Panc1 (cell line): ENCODE measurements around the gene APOC3. TPM values are rescaled to one million over a fixed set of nuclear protein-coding genes. Genes with fewer than 3 reads are reported as not detected.

Experiments
- ATAC-seq: fragments of 200-7000 bp; cut with Tn5 transposase; 2 replicates; pipeline ENCODE4 v1.9.1; 2020; ENCODE audit warnings: mild to moderate bottlenecking, moderate library complexity
- BruUV-seq: library from RNA; stranded (reverse); fragments of 400-500 nt; replicated peaks from 2 replicates; lab custom pipeline; 2021; lab: Mats Ljungman, UMichigan
- CTCF ChIA-PET: fragments of 300-600 bp; sonication (Branson Sonifier 250); formaldehyde crosslinking; loops from one replicate; lab custom pipeline; 2022; ENCODE audit warnings: antibody characterized with exemption; lab: Charles Lee
- POLR2A ChIA-PET: fragments of 300-600 bp; sonication (Branson Sonifier 250); formaldehyde crosslinking; loops from one replicate; lab custom pipeline; 2022; ENCODE audit warnings: antibody characterized with exemption; lab: Charles Lee
- DNase-seq: peaks from one replicate; pipeline ENCODE4 v3.0.0-alpha.2; 2010; ENCODE audit warnings: low read depth, low spot score
- H3K27ac ChIP-seq: 2 replicates; pipeline ENCODE4 v1.5.1; 2011; ENCODE audit warnings: mild to moderate bottlenecking, low read length, inconsistent platforms
- H3K27me3 ChIP-seq: fragments of 200-500 bp; sonication (Bioruptor generic); 2 replicates; pipeline ENCODE4 v1.6.0; 2014; ENCODE audit warnings: low read length, inconsistent platforms; ENCODE audit not compliant: control insufficient read depth, insufficient read depth
- H3K36me3 ChIP-seq: fragments of 200-500 bp; sonication (Bioruptor generic); 2 replicates; pipeline ENCODE4 v1.5.1; 2014; ENCODE audit warnings: inconsistent platforms, mild to moderate bottlenecking, low read length, moderate library complexity; ENCODE audit not compliant: control insufficient read depth, insufficient read depth
- H3K4me1 ChIP-seq: 2 replicates; pipeline ENCODE4 v1.5.1; 2011; ENCODE audit warnings: inconsistent platforms, mild to moderate bottlenecking, low read length, moderate library complexity; ENCODE audit not compliant: control insufficient read depth, insufficient read depth
- H3K4me3 ChIP-seq, 2 experiments: 2 replicates each; pipeline ENCODE4 v1.5.1; 2011 to 2012; ENCODE audit warnings: low read depth in 2 of 2, low read length in 2 of 2, mild to moderate bottlenecking in 2 of 2, inconsistent platforms in 1 of 2, moderate library complexity in 1 of 2
- H3K9me3 ChIP-seq: fragments of 200-500 bp; sonication (Bioruptor generic); 2 replicates; pipeline ENCODE4 v1.5.1; 2014; ENCODE audit warnings: low read depth, mild to moderate bottlenecking, inconsistent platforms, low read length, moderate library complexity; ENCODE audit not compliant: control insufficient read depth, insufficient read depth
- POLR2AphosphoS5 ChIP-seq: IDR thresholded peaks from 2 replicates; pipeline ENCODE4 v1.6.1; 2012; ENCODE audit warnings: mild to moderate bottlenecking, low read depth, low read length, moderate library complexity
- SIN3A ChIP-seq: IDR thresholded peaks from 2 replicates; pipeline ENCODE4 v1.6.1; 2012; ENCODE audit warnings: low read depth, mild to moderate bottlenecking, low read length, moderate library complexity, borderline replicate concordance; ENCODE audit not compliant: insufficient read depth
- TCF7L2 ChIP-seq: IDR thresholded peaks from 2 replicates; pipeline ENCODE4 v1.6.1; 2011; ENCODE audit warnings: mild to moderate bottlenecking, low read depth, low read length, inconsistent platforms
- in situ Hi-C: cut with HindIII; loops from 2 replicates; pipeline ENCODE4 v1.10.0; 2016; ENCODE audit warnings: low sequenced_read_pairs, low pct_unique_long_range_greater_than_20kb
- intact Hi-C: fragments of 100-400 bp; cut with micrococcal nuclease; formaldehyde crosslinking; loops from one replicate; pipeline ENCODE4 v1.10.0; 2022; ENCODE audit not compliant: unreplicated experiment
- total RNA-seq: library from RNA; stranded (reverse); gene quantifications from one replicate; pipeline ENCODE4 v1.2.1, GENCODE V29; 2021; ENCODE audit not compliant: unreplicated experiment
- TF ChIP-seq, protein P1 (sequence below): fragments of 450-650 bp; IDR thresholded peaks from 2 replicates; pipeline ENCODE4 v1.5.1; 2017; ENCODE audit warnings: mild to moderate bottlenecking
- TF ChIP-seq, protein P2 (sequence below), 2 experiments: IDR thresholded peaks; 2 replicates each; pipeline ENCODE4 v1.6.1; 2011 to 2012; ENCODE audit warnings: low read depth in 2 of 2, control low read depth in 1 of 2, low read length in 1 of 2, mild to moderate bottlenecking in 1 of 2, moderate library complexity in 1 of 2; ENCODE audit not compliant: insufficient read depth in 1 of 2

The APOC3 gene
- total RNA-seq, 1 experiment from 2014 or later: 1.2 TPM

DNA sequence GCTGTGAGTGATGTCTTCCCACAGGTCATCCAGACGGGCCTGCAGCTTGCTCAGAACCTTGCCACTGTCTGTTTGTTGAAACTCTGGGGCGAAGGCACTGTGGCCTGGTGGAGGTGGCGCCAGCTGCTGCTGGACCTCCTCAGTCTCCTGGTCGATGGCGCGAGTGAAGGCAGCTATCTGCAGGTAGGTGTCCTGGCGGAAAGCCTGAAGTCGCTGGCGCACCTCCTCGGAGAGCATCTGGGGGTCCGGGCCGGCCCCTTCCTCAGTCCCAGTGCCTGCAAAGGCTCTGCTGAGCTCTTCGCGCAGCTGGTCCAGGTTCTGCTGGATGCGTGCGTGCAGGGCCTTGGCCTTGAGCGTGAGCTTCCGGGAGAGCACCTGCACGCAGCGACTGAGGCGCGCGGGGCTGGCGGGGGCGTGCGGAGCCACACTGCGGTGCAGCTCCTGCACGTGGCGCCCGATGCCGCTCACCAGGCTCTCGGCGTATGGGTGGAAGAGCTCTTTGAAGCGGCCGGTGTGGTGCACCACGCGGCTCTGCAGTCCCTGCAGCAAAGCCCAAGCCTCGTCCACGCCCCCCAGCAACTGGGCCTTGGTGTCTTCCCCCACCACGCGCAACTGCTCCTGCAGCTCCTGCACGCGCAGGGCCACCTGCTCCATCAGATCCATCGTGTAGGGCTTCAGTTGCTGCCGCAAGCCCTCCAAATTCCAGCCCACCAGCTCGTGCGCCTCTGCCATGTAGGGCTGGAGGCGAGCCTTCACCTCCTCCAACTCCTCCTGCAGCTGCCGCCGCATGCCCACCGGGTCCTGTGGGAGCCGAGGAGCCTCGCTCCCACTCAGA lies 39.3 kb upstream of the APOC3 start:
- POLR2A ChIA-PET: interaction anchor here (0.5 to 1.1 kb wide), 2 partner anchors 45 to 354 kb away, joined by 4 to 7 read pairs; partner anchors contain the start of gene PAFAH1B2

DNA sequence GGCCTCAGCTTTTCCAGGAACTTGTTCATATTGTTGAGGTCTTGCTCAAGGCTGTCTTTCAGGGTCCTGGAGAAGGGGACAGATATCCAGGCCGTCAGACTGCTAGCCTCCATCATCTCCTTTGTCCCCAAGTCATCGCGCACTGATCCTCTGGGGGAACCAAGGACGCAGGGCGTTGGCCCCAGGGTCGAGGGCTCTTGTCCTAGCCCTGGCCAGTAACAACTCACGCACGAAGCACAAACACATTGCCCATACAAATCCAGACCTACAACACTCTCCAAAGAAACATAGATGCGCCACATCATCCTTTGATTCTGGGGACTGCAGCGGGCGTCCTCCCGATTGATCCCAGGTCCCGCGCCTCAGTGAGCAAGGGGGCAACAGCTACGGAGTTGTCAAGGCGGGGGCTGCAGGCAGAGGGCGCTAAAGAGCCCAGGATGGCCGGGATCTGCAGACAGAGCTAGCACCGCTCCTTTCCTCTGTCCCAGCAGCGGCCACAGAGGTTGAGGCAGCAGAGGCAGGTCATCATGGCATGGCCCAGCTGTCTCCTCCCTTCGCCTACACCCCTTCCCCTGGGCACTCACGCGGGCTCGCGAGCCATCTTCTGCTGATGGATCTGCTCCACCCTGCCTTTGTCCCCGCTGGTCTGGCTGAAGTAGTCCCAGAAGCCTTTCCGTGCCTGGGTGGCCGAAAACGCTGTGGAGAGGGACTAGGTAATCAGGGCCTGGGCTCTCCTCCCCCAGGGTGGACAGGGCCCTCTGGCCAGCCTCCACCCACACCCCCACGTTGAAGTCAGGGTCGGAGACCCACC lies 38.5 kb upstream of the APOC3 start:
- in situ Hi-C loops (no loop called here), intact Hi-C loops (loop anchor here (1.0 to 5.0 kb wide), 2 partner anchors 46 to 315 kb away; partner anchors contain the start of gene APOA1)
- Histone ChIP-seq H3K4me1 (peaks cover 15% of the 10 kb centered on the region), H3K36me3 (peaks cover 12% of the 10 kb centered on the region), H3K4me3 (no peak overlapping the region), H3K27me3 (no peaks in the 10 kb centered on the region), H3K27ac (no peak overlapping the region), H3K9me3 (no peaks in the 10 kb centered on the region)
- BruUV-seq: no TSS peak
- CTCF ChIA-PET: interaction anchor here (0.5 to 4.2 kb wide), 13 partner anchors 30 to 436 kb away, joined by 3 to 76 read pairs (median 4); partner anchors contain the start of gene APOA1
- POLR2A ChIA-PET: interaction anchor here (0.6 kb wide), 1 partner anchor 40 kb away, joined by 5 read pairs; no protein-coding TSS in a partner anchor
- TF ChIP-seq SIN3A (no peak), TCF7L2 (no peak), POLR2AphosphoS5 (no peak; the same call in 1 of the 2 replicates)
- TF ChIP-seq, protein P1, sequence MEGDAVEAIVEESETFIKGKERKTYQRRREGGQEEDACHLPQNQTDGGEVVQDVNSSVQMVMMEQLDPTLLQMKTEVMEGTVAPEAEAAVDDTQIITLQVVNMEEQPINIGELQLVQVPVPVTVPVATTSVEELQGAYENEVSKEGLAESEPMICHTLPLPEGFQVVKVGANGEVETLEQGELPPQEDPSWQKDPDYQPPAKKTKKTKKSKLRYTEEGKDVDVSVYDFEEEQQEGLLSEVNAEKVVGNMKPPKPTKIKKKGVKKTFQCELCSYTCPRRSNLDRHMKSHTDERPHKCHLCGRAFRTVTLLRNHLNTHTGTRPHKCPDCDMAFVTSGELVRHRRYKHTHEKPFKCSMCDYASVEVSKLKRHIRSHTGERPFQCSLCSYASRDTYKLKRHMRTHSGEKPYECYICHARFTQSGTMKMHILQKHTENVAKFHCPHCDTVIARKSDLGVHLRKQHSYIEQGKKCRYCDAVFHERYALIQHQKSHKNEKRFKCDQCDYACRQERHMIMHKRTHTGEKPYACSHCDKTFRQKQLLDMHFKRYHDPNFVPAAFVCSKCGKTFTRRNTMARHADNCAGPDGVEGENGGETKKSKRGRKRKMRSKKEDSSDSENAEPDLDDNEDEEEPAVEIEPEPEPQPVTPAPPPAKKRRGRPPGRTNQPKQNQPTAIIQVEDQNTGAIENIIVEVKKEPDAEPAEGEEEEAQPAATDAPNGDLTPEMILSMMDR: peak; percentile 97
- TF ChIP-seq, protein P2, sequence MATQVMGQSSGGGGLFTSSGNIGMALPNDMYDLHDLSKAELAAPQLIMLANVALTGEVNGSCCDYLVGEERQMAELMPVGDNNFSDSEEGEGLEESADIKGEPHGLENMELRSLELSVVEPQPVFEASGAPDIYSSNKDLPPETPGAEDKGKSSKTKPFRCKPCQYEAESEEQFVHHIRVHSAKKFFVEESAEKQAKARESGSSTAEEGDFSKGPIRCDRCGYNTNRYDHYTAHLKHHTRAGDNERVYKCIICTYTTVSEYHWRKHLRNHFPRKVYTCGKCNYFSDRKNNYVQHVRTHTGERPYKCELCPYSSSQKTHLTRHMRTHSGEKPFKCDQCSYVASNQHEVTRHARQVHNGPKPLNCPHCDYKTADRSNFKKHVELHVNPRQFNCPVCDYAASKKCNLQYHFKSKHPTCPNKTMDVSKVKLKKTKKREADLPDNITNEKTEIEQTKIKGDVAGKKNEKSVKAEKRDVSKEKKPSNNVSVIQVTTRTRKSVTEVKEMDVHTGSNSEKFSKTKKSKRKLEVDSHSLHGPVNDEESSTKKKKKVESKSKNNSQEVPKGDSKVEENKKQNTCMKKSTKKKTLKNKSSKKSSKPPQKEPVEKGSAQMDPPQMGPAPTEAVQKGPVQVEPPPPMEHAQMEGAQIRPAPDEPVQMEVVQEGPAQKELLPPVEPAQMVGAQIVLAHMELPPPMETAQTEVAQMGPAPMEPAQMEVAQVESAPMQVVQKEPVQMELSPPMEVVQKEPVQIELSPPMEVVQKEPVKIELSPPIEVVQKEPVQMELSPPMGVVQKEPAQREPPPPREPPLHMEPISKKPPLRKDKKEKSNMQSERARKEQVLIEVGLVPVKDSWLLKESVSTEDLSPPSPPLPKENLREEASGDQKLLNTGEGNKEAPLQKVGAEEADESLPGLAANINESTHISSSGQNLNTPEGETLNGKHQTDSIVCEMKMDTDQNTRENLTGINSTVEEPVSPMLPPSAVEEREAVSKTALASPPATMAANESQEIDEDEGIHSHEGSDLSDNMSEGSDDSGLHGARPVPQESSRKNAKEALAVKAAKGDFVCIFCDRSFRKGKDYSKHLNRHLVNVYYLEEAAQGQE (IDR thresholded peaks at IDR 0.05; ENCODE audit: insufficient read depth in 1 of 2, low read depth in 2 of 2, low read length in 1 of 2): no peak
- ATAC-seq: peak; percentile 69
- DNase-seq: no peak

More for the DNA sequence above, 39.3 kb upstream of the APOC3 start:
- BruUV-seq: no TSS peak
- Histone ChIP-seq H3K27me3 (no peaks in the 10 kb centered on the region), H3K4me3 (no peak overlapping the region), H3K36me3 (peaks cover 20% of the 10 kb centered on the region), H3K4me1 (peaks cover 15% of the 10 kb centered on the region), H3K27ac (no peak overlapping the region), H3K9me3 (no peaks in the 10 kb centered on the region)
- ATAC-seq (no peak), DNase-seq (no peak)
- CTCF ChIA-PET: interaction anchor here (0.5 to 4.2 kb wide), 14 partner anchors 9 to 437 kb away, joined by 3 to 76 read pairs (median 3); partner anchors contain the start of genes APOA1 and BUD13
- in situ Hi-C loops: no loop called here
- intact Hi-C loops: loop anchor here (1.0 to 5.0 kb wide), 2 partner anchors 47 to 316 kb away; partner anchors contain the start of gene APOA1
- TF ChIP-seq, protein P2 (IDR thresholded peaks at IDR 0.05; ENCODE audit: insufficient read depth in 1 of 2, low read depth in 2 of 2, low read length in 1 of 2): no peak
- TF ChIP-seq TCF7L2 (no peak), POLR2AphosphoS5 (no peak), SIN3A (no peak)
- TF ChIP-seq, protein P1: no peak
